Pancreas (tissue), 10 donors: ENCODE measurements around the gene TCERG1L. TPM values are rescaled to one million over a fixed set of nuclear protein-coding genes. Genes with fewer than 3 reads are reported as not detected.
"Not testable (repeated sequence)": the region's sequence is repeated elsewhere in the genome, so short reads cannot be mapped to it uniquely, and the experiment has no call there.

Experiments
- ATAC-seq, 4 donors: fragments of 200-7000 bp; cut with Tn5 transposase; one replicate each; pipeline versions ENCODE4 v1.8.0 to v1.9.1; 2020; ENCODE audit warnings: mild to moderate bottlenecking in 4 of 4, moderate library complexity in 4 of 4
- DNase-seq, 6 donors: peaks; one replicate each; pipeline ENCODE4 v3.0.0-alpha.2; 2020
- FAIRE-seq: peaks from 2 replicates; lab custom pipeline; 2012; peaks lifted over from hg19 to GRCh38; lab: Jason Lieb, UNC
- H3K27ac ChIP-seq, 4 donors: fragments of 200-600 bp; sonication (generic); 1 replicate in 3 of 4; 2 replicates in 1 of 4; pipeline versions ENCODE4 v1.5.0 to v1.8.0; 2020
- H3K27me3 ChIP-seq, 4 donors: fragments of 200-600 bp; one replicate each; pipeline ENCODE4 v1.8.0; 2021
- H3K36me3 ChIP-seq, 3 donors: fragments of 200-600 bp; sonication (generic) in 1 of 3; one replicate each; pipeline versions ENCODE4 v1.5.0 to v1.8.0; 2020 to 2021
- H3K4me1 ChIP-seq, 3 donors: fragments of 200-600 bp; one replicate each; pipeline ENCODE4 v1.8.0; 2021
- H3K4me3 ChIP-seq, 4 donors: fragments of 200-600 bp; sonication (generic) in 2 of 4; one replicate each; pipeline versions ENCODE4 v1.5.0 to v1.8.0; 2020 to 2021
- H3K9me3 ChIP-seq, 4 donors: fragments of 200-600 bp; one replicate each; pipeline ENCODE4 v1.8.0; 2021
- WGBS, 2 donors: extraction: QIAGEN DNeasy Blood & Tissue Kit; methylation state at CpG; one replicate each; pipeline ENCODE4 v1.1.7; 2013; 5-methylcytosine and 5-hydroxymethylcytosine counted together
- intact Hi-C, 3 donors: fragments of 100-400 bp; cut with DNase I; formaldehyde crosslinking; loops; one replicate each; pipeline versions ENCODE4 v1.11.1 to v1.14.2; 2022
- polyA plus RNA-seq, 2 donors: library from polyadenylated mRNA; stranded (reverse); fragments of 200-250 nt; gene quantifications; one replicate each; pipeline ENCODE4 v1.2.3, GENCODE V29; 2013
- total RNA-seq, 6 donors: library from RNA; stranded (reverse); fragmentation: NEBNext Ultra II Directional in 4 of 6; extraction: Animal tissue kit (Norgen Biotek cat#: 25700) in 4 of 6; gene quantifications; one replicate each; pipeline versions ENCODE4 v1.2.1 to v1.2.4, GENCODE V29; 2021 to 2023
- TF ChIP-seq, protein P1 (sequence below), 4 donors: fragments of 200-600 bp; sonication (generic) in 3 of 4; IDR thresholded peaks; one replicate each; pipeline versions ENCODE4 v1.5.0 to v1.8.0; 2021; ENCODE audit warnings: antibody characterized with exemption in 4 of 4
- donor health status: healthy with polysubstance abuse.
- donor health status: DM: no; HTN: no; CAD: no; lungs with moderate emphysema.
- donor health status: DM: no; HTN: no; CAD: no.
- donor health status: control.
- donor health status: control.
- donor health status: Bipolar disorder and iron deficiency.
- donor health status: DM: yes; HTN: yes; CAD: no.
- donor health status: DM: no; HTN: no; CAD: no.
- donor health status: DM: no; HTN: no; CAD: no.
- donor health status: DM: yes; HTN: yes; CAD: no.

TCERG1L gene
- total and polyA plus RNA-seq, 8 donors: 0.09 to 1.9 (median 0.40) TPM

DNA sequence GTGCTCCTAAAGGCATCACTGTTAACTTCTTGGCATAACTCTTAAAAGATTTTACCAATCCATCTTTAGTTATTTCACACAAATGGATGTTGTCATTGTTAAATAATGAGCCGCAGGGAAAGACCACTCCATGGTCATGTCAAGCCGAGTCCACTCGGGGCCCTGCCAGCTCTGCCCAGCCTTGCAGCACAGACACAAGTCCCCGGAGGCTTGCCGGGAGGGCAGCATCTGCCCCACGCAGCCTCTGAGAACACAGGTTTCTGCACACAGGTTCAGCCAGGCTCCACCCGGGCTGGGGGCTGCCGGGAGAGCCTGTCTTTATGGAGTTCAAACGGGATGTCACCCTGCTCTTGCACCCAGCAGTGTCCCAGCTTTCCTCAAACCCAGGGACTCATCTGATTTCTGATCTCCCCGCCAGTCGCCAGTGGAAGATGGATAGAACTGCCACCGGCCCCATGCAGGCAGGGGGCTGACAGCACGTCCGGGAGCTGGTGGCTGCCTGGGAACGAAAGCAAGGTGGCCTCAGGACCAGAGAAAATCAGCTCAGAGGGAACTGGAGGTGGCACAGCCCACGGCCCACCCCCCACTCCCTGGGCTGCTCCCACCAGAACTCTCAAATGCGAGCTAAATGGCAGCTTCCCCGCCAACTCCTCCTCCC is 156.2 kb downstream of the TCERG1L start:
- Histone ChIP-seq H3K9me3 (no peaks in the 10 kb centered on the region), H3K4me1 (no peaks in the 10 kb centered on the region), H3K27me3 (no peaks in the 10 kb centered on the region), H3K27ac (no peak overlapping the region), H3K36me3 (no peaks in the 10 kb centered on the region), H3K4me3 (no peak overlapping the region)
- DNase-seq (peak in 1 of 6 donors; percentile 39), FAIRE-seq (no peak), ATAC-seq (no peak)
- TF ChIP-seq, protein P1, sequence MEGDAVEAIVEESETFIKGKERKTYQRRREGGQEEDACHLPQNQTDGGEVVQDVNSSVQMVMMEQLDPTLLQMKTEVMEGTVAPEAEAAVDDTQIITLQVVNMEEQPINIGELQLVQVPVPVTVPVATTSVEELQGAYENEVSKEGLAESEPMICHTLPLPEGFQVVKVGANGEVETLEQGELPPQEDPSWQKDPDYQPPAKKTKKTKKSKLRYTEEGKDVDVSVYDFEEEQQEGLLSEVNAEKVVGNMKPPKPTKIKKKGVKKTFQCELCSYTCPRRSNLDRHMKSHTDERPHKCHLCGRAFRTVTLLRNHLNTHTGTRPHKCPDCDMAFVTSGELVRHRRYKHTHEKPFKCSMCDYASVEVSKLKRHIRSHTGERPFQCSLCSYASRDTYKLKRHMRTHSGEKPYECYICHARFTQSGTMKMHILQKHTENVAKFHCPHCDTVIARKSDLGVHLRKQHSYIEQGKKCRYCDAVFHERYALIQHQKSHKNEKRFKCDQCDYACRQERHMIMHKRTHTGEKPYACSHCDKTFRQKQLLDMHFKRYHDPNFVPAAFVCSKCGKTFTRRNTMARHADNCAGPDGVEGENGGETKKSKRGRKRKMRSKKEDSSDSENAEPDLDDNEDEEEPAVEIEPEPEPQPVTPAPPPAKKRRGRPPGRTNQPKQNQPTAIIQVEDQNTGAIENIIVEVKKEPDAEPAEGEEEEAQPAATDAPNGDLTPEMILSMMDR (IDR thresholded peaks at IDR 0.05): no peak
- intact Hi-C loops: no loop called here
- 52 to 70% methylated on average over 18 of the region's 18 CpGs for WGBS, 2 donors

DNA sequence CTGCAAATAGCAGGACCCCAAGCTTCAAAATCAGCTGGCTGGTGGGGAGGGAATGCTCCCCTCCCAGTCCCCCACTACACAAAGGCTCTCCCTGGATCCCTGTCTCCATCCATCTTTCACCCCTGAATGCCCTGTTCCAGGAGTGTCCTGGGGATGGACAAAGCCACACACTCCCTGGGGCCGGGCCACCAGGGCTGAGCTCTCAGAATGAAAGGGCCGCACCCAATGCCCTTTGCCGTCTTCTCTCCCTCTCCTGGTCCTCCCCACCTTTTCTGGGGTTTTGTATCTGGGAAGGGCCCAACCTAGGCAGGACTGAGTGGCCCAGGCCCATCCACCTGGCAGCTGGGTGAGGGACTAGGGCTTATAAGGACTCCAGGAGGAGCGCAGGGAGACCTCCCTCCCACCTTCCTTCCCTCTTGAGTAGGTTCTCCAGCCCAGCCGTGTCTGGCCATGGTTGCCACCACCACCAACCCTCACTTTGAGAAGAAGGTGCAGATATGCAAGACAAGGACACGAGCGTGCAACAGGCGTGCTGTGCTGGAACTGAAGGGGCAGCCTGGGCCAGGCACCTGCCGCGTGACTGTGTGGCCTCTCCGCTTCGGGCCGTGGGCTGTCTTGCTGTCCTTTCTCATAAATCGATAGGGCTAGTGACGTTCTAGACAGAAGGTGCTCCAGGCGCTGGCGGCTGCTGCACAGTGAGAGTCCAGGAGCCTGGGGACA is 157.1 kb downstream of the TCERG1L start:
- Histone ChIP-seq H3K27ac (no peak overlapping the region), H3K36me3 (no peaks in the 10 kb centered on the region), H3K4me3 (no peak overlapping the region), H3K4me1 (no peaks in the 10 kb centered on the region), H3K9me3 (no peaks in the 10 kb centered on the region), H3K27me3 (no peaks in the 10 kb centered on the region)
- WGBS, 2 donors: 75 to 91% methylated on average over 17 of the region's 17 CpGs
- TF ChIP-seq, protein P1 (IDR thresholded peaks at IDR 0.05): no peak
- ATAC-seq (no peak), FAIRE-seq (no peak), DNase-seq (peak in 1 of 6 donors; percentile 40)
- intact Hi-C loops: no loop called here

DNA sequence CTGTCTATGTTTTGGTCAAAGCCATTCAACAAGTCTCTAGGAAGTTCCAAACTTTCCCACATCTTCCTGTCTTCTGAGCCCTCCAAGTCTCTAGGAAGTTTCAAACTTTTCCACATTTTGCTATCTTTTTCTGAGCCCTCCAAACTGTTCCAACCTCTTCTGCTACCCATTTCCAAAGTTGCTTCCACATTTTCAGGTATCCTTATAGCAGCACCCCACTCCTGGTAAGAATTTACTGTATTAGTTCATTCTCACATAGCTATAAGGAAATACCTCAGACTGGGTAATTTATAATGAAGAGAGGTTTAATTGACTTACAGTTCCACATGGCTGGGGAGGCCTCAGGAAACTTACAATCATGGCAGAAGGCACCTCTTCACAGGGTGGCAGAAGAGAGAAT is 159.1 kb downstream of the TCERG1L start:
- intact Hi-C loops, H3K27me3 ChIP-seq, H3K4me3 ChIP-seq, ATAC-seq, H3K4me1 ChIP-seq, DNase-seq, FAIRE-seq, H3K27ac ChIP-seq, H3K9me3 ChIP-seq, H3K36me3 ChIP-seq: not testable (repeated sequence)

DNA sequence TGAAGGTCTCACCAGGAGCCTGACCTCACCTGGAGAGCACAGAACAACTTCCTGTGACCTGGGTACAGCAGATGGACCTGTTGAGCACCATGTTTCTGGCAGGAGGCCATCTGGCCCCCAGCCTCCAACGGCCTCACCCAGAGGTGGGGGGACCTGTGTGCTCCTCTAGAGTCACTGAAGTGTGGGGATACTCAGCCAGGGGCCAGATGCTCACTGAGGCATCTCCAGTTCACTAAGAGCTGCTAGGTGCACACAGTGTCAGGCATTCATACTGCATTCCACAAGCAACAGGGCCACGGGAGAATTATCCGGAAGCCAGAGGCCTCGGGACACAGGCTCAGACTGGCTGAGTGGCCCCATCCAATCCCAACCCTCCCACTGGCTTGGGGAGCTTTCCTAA is 161.4 kb downstream of the TCERG1L start:
- Histone ChIP-seq H3K36me3 (no peaks in the 10 kb centered on the region), H3K4me1 (no peaks in the 10 kb centered on the region), H3K27me3 (no peaks in the 10 kb centered on the region), H3K27ac (no peak overlapping the region), H3K4me3 (no peak overlapping the region), H3K9me3 (no peaks in the 10 kb centered on the region)
- TF ChIP-seq, protein P1 (IDR thresholded peaks at IDR 0.05): no peak
- intact Hi-C loops: no loop called here
- DNase-seq: peak in 1 of 6 donors; percentile 15
- ATAC-seq: no peak
- 59 to 73% methylated on average over 4 of the region's 4 CpGs for WGBS, 2 donors
- no peak for FAIRE-seq

DNA sequence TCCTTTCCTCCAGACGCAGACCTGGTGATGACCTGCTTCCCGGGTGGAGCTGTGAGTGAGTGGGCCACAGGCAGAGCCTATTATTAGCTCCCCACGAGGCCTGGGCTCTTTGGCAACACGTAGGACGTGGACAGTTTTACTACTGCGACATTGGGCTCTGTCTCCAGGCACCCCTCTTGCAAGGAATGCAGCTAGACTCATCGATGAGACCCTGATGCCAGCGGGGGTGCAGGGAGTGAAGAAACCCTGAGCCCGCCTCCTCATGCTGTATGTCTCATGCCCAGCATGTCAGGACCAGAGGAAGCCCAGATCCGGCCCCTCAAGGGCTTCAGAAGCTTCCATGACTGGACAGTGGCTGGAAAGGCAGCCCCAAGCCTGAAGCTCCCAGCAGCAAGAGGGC is 161.9 kb downstream of the TCERG1L start:
- ATAC-seq (no peak), FAIRE-seq (no peak), DNase-seq (peak in 1 of 6 donors; percentile 39)
- Histone ChIP-seq H3K27me3 (no peaks in the 10 kb centered on the region), H3K36me3 (no peaks in the 10 kb centered on the region), H3K9me3 (no peaks in the 10 kb centered on the region), H3K4me1 (no peaks in the 10 kb centered on the region), H3K4me3 (no peak overlapping the region), H3K27ac (no peak overlapping the region)
- intact Hi-C loops: no loop called here
- 82 to 91% methylated on average over 10 of the region's 10 CpGs for WGBS, 2 donors
- TF ChIP-seq, protein P1 (IDR thresholded peaks at IDR 0.05): no peak
